Gastroesophageal sphincter (tissue), 3 donors: ENCODE measurements around the gene OR6Q1.

Experiments used
- CTCF ChIP-seq, 4 experiments: fragments of 200-600 bp in 2 of 4; fragments of 450-650 bp in 2 of 4; sonication (generic) in 1 of 4; IDR thresholded peaks; one replicate each; pipeline ENCODE4 v1.5.1; 2017 to 2019; ENCODE audit warnings: antibody characterized with exemption in 4 of 4, mild to moderate bottlenecking in 2 of 4, moderate library complexity in 2 of 4
- EP300 ChIP-seq: sonication (generic); formaldehyde crosslinking; IDR thresholded peaks from one replicate; pipeline ENCODE4 v1.6.1; 2017; ENCODE audit warnings: antibody characterized with exemption, mild to moderate bottlenecking
- POLR2A ChIP-seq, 2 donors: fragments of 450-650 bp; IDR thresholded peaks; one replicate each; pipeline ENCODE4 v1.6.1; 2017; ENCODE audit warnings: antibody characterized with exemption in 2 of 2, mild to moderate bottlenecking in 2 of 2, moderate library complexity in 1 of 2

- TF ChIP-seq POLR2A (IDR thresholded peaks at IDR 0.05) (no peak), EP300 (no peak), CTCF (IDR thresholded peaks at IDR 0.05) (no peak)
Measured at GRCh38 chr11:58060939-58061672, 30.4 kb downstream of the OR6Q1 start.
